NCI-H187 (cell line): Measurements from ENCODE around the gene GLT8D2.

Experiments
- DNase-seq, 2 experiments: peaks; one replicate each; lab custom pipeline; 2025; lab: John Stamatoyannopoulos, UW

Gene GLT8D2

GRCh38 chr12:103948746-103949406 is 101.1 kb downstream of the GLT8D2 start:
- no peak for DNase-seq

GRCh38 chr12:103947871-103948555 is 102.0 kb downstream of the GLT8D2 start:
- no peak for DNase-seq

GRCh38 chr12:103944964-103945363 is 105.0 kb downstream of the GLT8D2 start:
- no peak for DNase-seq
